Cardiac septum (tissue), 1 donor: ENCODE data around the gene PTPRE. TPM values are rescaled to one million over a fixed set of nuclear protein-coding genes. Genes with fewer than 3 reads are reported as not detected.
A peak's percentile ranks its signal among the peaks of the same experiment; 100 is the strongest.

Experiments
- DNase-seq: peaks from one replicate; pipeline ENCODE4 v3.0.0-alpha.2; 2020; ENCODE audit warnings: low spot score
- intact Hi-C: fragments of 100-400 bp; cut with DNase I; formaldehyde crosslinking; loops from one replicate; pipeline ENCODE4 v1.14.0; 2022
- total RNA-seq: library from RNA; stranded (reverse); fragmentation: NEBNext Ultra II Directional; extraction: Animal tissue kit (Norgen Biotek cat#: 25700); gene quantifications from one replicate; pipeline ENCODE4 v1.2.1, GENCODE V29; 2021
- donor health status: DM: no; HTN: no; CAD: no.

The PTPRE gene
- total RNA-seq, 1 donor from 2014 or later = 51.1 TPM

DNA sequence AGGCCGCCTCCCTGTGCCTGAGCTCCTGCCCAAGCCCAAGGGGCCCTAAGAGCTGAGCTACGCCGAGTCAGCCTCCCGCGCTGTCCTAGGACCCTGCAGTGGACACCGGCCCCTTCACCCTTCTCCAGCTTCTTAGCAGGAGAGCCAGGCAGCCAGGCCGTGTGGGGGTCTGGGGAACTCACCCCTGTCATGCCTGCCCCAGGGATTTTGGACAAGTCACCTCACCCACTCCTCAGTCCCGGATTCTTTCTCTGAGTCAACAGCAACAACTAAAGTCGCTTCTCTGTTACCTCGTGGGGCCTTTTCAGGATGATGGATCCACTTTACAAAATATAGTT, 140.0 kb downstream of the PTPRE start:
- DNase-seq = peak; percentile 69
- intact Hi-C loops = loop anchor here (5.0 kb wide), 1 partner anchor 125 kb away; no protein-coding TSS in a partner anchor

DNA sequence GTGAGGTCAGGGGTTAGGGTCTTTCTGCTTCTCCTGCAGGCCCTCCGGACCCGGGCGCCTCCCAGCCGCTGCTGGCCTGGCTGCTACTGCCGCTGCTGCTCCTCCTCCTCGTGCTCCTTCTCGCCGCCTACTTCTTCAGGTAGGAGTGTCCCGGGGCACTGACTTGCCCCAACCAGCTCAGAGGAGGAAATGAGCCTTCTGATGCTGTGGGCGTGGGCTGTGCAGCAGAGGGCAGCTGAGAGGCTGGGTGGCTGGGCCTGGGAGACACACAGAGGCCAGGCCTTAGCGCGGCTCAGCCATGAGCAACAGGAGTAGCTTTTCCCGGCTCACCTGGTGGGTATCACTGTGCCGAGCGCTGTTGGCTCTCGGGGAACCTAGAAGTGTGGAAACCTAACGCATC, 140.4 kb downstream of the PTPRE start:
- intact Hi-C loops = loop anchor here (5.0 kb wide), 1 partner anchor 125 kb away; no protein-coding TSS in a partner anchor
- DNase-seq = peak; percentile 96

DNA sequence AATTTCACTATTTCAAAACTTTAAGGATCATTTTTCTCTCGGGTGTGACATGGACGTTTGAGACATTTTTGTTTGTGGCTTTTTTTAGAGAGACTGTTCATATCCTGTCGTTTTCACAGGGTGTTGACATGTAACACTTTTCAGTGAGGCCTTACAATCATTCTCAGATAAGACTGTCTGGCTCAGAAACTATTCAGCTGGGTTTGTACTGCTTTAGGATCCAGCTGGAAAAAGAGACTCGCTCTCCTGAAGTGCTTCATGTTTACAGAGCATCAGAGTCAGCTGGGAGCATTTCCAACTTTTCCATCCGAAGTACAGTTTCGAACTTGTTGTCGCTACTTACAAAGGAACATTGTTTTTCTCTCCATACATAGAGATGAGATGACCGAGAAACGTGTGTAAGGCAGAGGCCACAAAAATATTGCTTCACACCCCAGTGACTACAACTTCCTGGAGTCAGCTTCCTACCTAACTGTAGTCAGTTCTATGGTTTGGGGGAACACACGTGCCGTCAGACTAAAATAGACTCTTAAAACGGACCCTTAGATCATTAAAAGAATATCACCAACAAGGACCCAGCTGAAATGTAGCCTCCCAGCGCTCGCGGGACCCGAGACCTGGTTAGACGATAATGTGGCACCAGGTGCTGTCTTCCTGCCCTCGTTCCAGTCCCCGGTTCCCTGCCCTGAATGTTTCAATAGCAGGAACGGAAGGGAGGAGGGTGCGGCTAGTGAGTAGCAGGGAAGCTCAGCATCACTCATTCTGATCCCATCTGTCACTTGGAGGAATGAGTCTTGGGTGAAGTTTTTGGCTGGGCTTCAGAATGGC, 141.3 kb downstream of the PTPRE start:
- intact Hi-C loops = loop anchor here (5.0 kb wide), 1 partner anchor 126 kb away; no protein-coding TSS in a partner anchor

GRCh38 chr10:128048819-128049210, 141.9 kb downstream of the PTPRE start:
- no peak for DNase-seq
- intact Hi-C loops = loop anchor here (5.0 kb wide), 1 partner anchor 127 kb away; no protein-coding TSS in a partner anchor

More for the DNA sequence above, 141.3 kb downstream of the PTPRE start:
- DNase-seq = peak; percentile 70

- DNase-seq = peak; percentile 68
- intact Hi-C loops = loop anchor here (5.0 kb wide), 1 partner anchor 127 kb away; no protein-coding TSS in a partner anchor
Measured at GRCh38 chr10:128049226-128050120, 142.6 kb downstream of the PTPRE start.

GRCh38 chr10:128050121-128050516, 143.2 kb downstream of the PTPRE start:
- intact Hi-C loops = no loop called here
- DNase-seq = no peak

GRCh38 chr10:128050936-128051335, 144.0 kb downstream of the PTPRE start:
- no peak for DNase-seq
- intact Hi-C loops = no loop called here

- intact Hi-C loops = no loop called here
- peak; percentile 49 for DNase-seq
Measured at GRCh38 chr10:128051548-128051947, 144.6 kb downstream of the PTPRE start.

DNA sequence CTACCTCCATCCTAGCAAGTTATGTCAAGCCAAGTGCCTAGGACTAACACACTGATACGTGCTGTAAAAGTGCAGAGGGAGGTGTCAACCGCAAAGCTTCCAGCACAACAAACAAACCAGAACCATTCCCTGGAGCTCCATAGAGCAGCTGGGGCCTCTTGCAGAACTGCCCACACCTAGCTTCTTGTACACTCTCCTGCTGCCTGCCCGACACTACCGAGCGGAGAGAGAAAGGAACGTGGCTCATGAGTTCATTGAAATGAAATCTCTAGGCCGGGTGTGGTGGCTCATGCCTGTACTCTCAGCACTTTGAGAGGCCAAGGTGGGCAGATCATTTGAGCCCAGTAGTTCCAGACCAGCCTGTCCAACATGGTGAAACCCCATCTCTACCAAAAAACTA, 145.8 kb downstream of the PTPRE start:
- intact Hi-C loops = no loop called here
- peak; percentile 57 for DNase-seq

- DNase-seq = peak; percentile 39
- intact Hi-C loops = no loop called here
Measured at GRCh38 chr10:128053356-128053755, 146.5 kb downstream of the PTPRE start.

GRCh38 chr10:128054163-128054970, 147.5 kb downstream of the PTPRE start:
- intact Hi-C loops = no loop called here
- DNase-seq = no peak

DNA sequence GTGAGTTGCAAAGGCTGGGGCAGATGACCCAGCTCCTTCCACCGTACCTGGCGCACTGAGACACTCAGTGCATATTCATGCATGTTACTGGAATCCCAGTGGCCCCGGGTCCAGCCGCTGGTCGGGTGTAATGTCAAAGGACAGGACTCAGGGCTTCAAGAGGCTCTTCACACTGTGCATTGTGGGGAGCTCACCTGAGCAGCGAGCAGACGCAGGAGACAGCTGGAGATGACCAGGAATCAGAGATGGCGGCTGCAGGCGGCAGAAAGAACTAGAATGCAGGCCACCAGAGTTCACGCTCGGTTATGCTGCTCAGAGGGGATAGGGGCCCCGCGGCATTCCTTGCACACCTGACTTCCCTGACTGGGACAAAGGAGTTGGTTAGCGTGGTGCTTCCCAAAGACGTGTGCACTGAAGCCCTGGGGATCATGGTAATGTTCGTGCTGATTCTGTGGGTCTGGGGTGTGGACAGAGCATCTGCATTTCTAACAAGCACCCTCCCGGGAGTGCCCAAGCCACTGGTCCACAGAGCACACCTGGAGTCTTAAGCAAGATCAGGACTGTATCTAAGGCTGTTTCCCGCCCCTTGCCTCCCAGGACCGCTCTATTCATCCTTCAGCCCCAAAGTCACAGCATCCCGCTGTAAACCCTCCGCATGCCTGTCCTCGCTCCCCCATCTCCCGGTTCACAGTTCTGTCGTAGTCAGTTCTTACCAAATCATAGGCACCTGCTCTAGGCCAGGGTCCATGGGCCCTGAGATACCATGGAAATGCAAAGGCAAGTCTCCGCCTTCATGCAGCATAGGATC, 148.4 kb downstream of the PTPRE start:
- no peak for DNase-seq
- intact Hi-C loops = no loop called here

GRCh38 chr10:128056303-128057050, 149.6 kb downstream of the PTPRE start:
- no peak for DNase-seq
- intact Hi-C loops = no loop called here

GRCh38 chr10:128058106-128058749, 151.3 kb downstream of the PTPRE start:
- DNase-seq = peak; percentile 55
- intact Hi-C loops = no loop called here

- no peak for DNase-seq
- intact Hi-C loops = no loop called here
Measured at GRCh38 chr10:128058750-128059134, 151.8 kb downstream of the PTPRE start.

DNA sequence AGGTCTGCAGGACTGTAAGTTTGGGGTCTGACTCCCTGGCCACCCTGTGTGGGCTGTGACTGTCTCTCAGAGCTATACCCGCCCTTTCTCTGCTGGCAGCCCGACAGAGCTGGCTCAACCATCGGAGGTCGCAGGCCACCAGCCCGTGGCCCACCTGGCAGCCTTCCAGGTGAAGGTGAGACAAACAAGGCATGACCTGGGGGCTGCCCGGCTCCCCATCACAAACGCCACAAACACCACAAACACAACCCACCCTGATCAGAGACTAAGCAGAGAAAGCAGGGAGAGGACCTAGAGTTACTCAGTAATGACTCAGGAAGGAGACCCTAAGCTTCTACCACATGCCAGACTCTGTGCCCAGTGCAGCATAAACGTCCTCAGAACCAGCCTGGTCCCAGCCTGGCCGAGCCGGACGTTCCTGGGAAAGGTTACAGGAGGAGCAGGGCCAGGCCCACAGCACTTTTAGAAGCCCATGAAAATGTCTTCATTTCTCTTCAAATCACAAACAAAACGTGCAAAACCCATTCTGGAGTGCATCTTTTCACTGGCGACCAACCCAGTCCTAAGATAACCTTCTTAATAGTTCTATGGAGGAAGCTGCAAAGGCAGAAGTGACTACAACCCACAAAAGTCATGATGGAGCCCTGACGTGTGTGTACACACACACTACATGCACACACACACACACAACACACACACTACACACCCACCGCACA, 152.5 kb downstream of the PTPRE start:
- intact Hi-C loops = no loop called here
- DNase-seq = peak; percentile 75

- intact Hi-C loops = no loop called here
Measured at GRCh38 chr10:128059982-128060293, 153.0 kb downstream of the PTPRE start.

More at GRCh38 chr10:128059982-128060293, 153.0 kb downstream of the PTPRE start:
- DNase-seq = no peak
